Measurements from ENCODE around the gene KCNJ6. TPM values are rescaled to one million over a fixed set of nuclear protein-coding genes. Genes with fewer than 3 reads are reported as not detected.

Gene KCNJ6
- total RNA-seq (not detected), polyA plus RNA-seq (not detected)

GRCh38 chr21:37916310-37917051, at the start of gene KCNJ6:
KCNJ6 (minus strand) TSS chr21:37916457; CDS start chr21:37840682, 75,775 bp downstream.
- no peak within 1 kb of the TSS for H3K27ac Mint-ChIP-seq
- H3K4me3 Mint-ChIP-seq = peak within 1 kb of the TSS in 2 of 8 donors; percentile 6 to 26
- H3K4me1 Mint-ChIP-seq = peaks cover 2 to 8% (median 6%) of the 10 kb centered on the region in 4 donors
- peaks cover 0 to 10% (median 0%) of the 10 kb centered on the region in 8 donors for H3K9me3 Mint-ChIP-seq
- ChIA-PET POLR2A (ENCODE audit: partially characterized antibody) (no interaction called here), CTCF (ENCODE audit: partially characterized antibody) (no interaction called here)
- peaks cover 0 to 6% of the 10 kb centered on the region in 2 donors for H3K36me3 Mint-ChIP-seq
- Histone ChIP-seq H3K4me3 (ENCODE audit: low read length in 2 of 2) (no peak within 1 kb of the TSS), H3K27ac (ENCODE audit: low read depth, low read length) (no peak within 1 kb of the TSS), H3K36me3 (ENCODE audit: insufficient read depth, low read length) (no peaks in the 10 kb centered on the region), H3K27me3 (ENCODE audit: insufficient read depth, low read length) (no peaks in the 10 kb centered on the region), H3K9me3 (ENCODE audit: control insufficient read depth in 1 of 2, low read length in 2 of 2) (no peaks in the 10 kb centered on the region), H3K4me1 (ENCODE audit: insufficient read depth, low read length) (no peaks in the 10 kb centered on the region)
- H3K27me3 Mint-ChIP-seq = peaks cover 43% of the 10 kb centered on the region in 2 donors
- intact Hi-C loops (cut with micrococcal nuclease) = no loop called here
- no peak for DNase-seq

- H3K9me3 Mint-ChIP-seq = no peaks in the 10 kb centered on the region
- H3K27ac ChIP-seq (ENCODE audit: low read depth, low read length) = no peak overlapping the region
- H3K27me3 Mint-ChIP-seq = peaks cover 0 to 3% of the 10 kb centered on the region in 2 donors
- no peaks in the 10 kb centered on the region for H3K9me3 ChIP-seq (ENCODE audit: control insufficient read depth in 1 of 2, low read length in 2 of 2)
- ChIA-PET CTCF (ENCODE audit: partially characterized antibody) (no interaction called here), POLR2A (ENCODE audit: partially characterized antibody) (interaction anchor here (0.5 kb wide), 1 partner anchor 152 kb away, joined by 3 read pairs; no protein-coding TSS in a partner anchor)
- H3K4me1 Mint-ChIP-seq = no peaks in the 10 kb centered on the region
- H3K4me1 ChIP-seq (ENCODE audit: insufficient read depth, low read length) = no peaks in the 10 kb centered on the region
- no peak for DNase-seq
- intact Hi-C loops (cut with micrococcal nuclease) = no loop called here
- no peaks in the 10 kb centered on the region for H3K36me3 Mint-ChIP-seq
- H3K27ac Mint-ChIP-seq = peak overlapping the region in 1 of 7 donors; percentile 19
- H3K27me3 ChIP-seq (ENCODE audit: insufficient read depth, low read length) = no peaks in the 10 kb centered on the region
- H3K4me3 Mint-ChIP-seq = no peak overlapping the region
- H3K36me3 ChIP-seq (ENCODE audit: insufficient read depth, low read length) = no peaks in the 10 kb centered on the region
- H3K4me3 ChIP-seq (ENCODE audit: low read length in 2 of 2) = no peak overlapping the region
Observed at GRCh38 chr21:37965088-37965805, 49.0 kb upstream of the KCNJ6 start.

- no peak overlapping the region for H3K27ac Mint-ChIP-seq
- no peaks in the 10 kb centered on the region for H3K9me3 ChIP-seq (ENCODE audit: control insufficient read depth in 1 of 2, low read length in 2 of 2)
- no peak overlapping the region for H3K4me3 ChIP-seq (ENCODE audit: low read length in 2 of 2)
- H3K4me1 ChIP-seq (ENCODE audit: insufficient read depth, low read length) = no peaks in the 10 kb centered on the region
- H3K27me3 ChIP-seq (ENCODE audit: insufficient read depth, low read length) = no peaks in the 10 kb centered on the region
- no peak overlapping the region for H3K27ac ChIP-seq (ENCODE audit: low read depth, low read length)
- POLR2A ChIA-PET (ENCODE audit: partially characterized antibody) = no interaction called here
- no peaks in the 10 kb centered on the region for H3K36me3 Mint-ChIP-seq
- no peak overlapping the region for H3K4me3 Mint-ChIP-seq
- no peaks in the 10 kb centered on the region for H3K4me1 Mint-ChIP-seq
- no peak for DNase-seq
- intact Hi-C loops (cut with micrococcal nuclease) = no loop called here
- CTCF ChIA-PET (ENCODE audit: partially characterized antibody) = no interaction called here
- H3K36me3 ChIP-seq (ENCODE audit: insufficient read depth, low read length) = no peaks in the 10 kb centered on the region
- H3K9me3 Mint-ChIP-seq = peaks cover 0 to 1% (median 0%) of the 10 kb centered on the region in 8 donors
- peaks cover 3% of the 10 kb centered on the region in 2 donors for H3K27me3 Mint-ChIP-seq
Observed at GRCh38 chr21:37958537-37958936, 42.3 kb upstream of the KCNJ6 start.

GRCh38 chr21:37956772-37957171, 40.5 kb upstream of the KCNJ6 start:
- Mint-ChIP-seq H3K36me3 (no peaks in the 10 kb centered on the region), H3K4me1 (no peaks in the 10 kb centered on the region), H3K9me3 (peaks cover 0 to 1% (median 0%) of the 10 kb centered on the region in 8 donors), H3K27ac (no peak overlapping the region), H3K27me3 (peaks cover 3% of the 10 kb centered on the region in 2 donors), H3K4me3 (no peak overlapping the region)
- intact Hi-C loops (cut with micrococcal nuclease) = no loop called here
- H3K4me3 ChIP-seq (ENCODE audit: low read length in 2 of 2) = no peak overlapping the region
- no peaks in the 10 kb centered on the region for H3K27me3 ChIP-seq (ENCODE audit: insufficient read depth, low read length)
- H3K27ac ChIP-seq (ENCODE audit: low read depth, low read length) = no peak overlapping the region
- DNase-seq = no peak
- H3K9me3 ChIP-seq (ENCODE audit: control insufficient read depth in 1 of 2, low read length in 2 of 2) = no peaks in the 10 kb centered on the region
- ChIA-PET CTCF (ENCODE audit: partially characterized antibody) (no interaction called here), POLR2A (ENCODE audit: partially characterized antibody) (no interaction called here)
- H3K4me1 ChIP-seq (ENCODE audit: insufficient read depth, low read length) = no peaks in the 10 kb centered on the region
- no peaks in the 10 kb centered on the region for H3K36me3 ChIP-seq (ENCODE audit: insufficient read depth, low read length)

- H3K36me3 ChIP-seq (ENCODE audit: insufficient read depth, low read length) = no peaks in the 10 kb centered on the region
- CTCF ChIA-PET (ENCODE audit: partially characterized antibody) = no interaction called here
- Mint-ChIP-seq H3K27me3 (peaks cover 0 to 5% of the 10 kb centered on the region in 2 donors), H3K4me3 (no peak overlapping the region), H3K4me1 (no peaks in the 10 kb centered on the region), H3K9me3 (peaks cover 0 to 9% (median 2%) of the 10 kb centered on the region in 8 donors), H3K36me3 (no peaks in the 10 kb centered on the region), H3K27ac (no peak overlapping the region)
- no peaks in the 10 kb centered on the region for H3K9me3 ChIP-seq (ENCODE audit: control insufficient read depth in 1 of 2, low read length in 2 of 2)
- POLR2A ChIA-PET (ENCODE audit: partially characterized antibody) = no interaction called here
- H3K4me1 ChIP-seq (ENCODE audit: insufficient read depth, low read length) = no peaks in the 10 kb centered on the region
- DNase-seq = no peak
- H3K4me3 ChIP-seq (ENCODE audit: low read length in 2 of 2) = no peak overlapping the region
- no peaks in the 10 kb centered on the region for H3K27me3 ChIP-seq (ENCODE audit: insufficient read depth, low read length)
- no peak overlapping the region for H3K27ac ChIP-seq (ENCODE audit: low read depth, low read length)
- intact Hi-C loops (cut with micrococcal nuclease) = no loop called here
Observed at GRCh38 chr21:37945036-37945435, 28.8 kb upstream of the KCNJ6 start.

- ChIA-PET CTCF (ENCODE audit: partially characterized antibody) (no interaction called here), POLR2A (ENCODE audit: partially characterized antibody) (no interaction called here)
- no peak for DNase-seq
- H3K4me1 ChIP-seq (ENCODE audit: insufficient read depth, low read length) = no peaks in the 10 kb centered on the region
- H3K27ac Mint-ChIP-seq = no peak overlapping the region
- H3K9me3 Mint-ChIP-seq = peaks cover 0 to 13% (median 5%) of the 10 kb centered on the region in 8 donors
- H3K27me3 Mint-ChIP-seq = peaks cover 0 to 5% of the 10 kb centered on the region in 2 donors
- H3K27ac ChIP-seq (ENCODE audit: low read depth, low read length) = no peak overlapping the region
- no peaks in the 10 kb centered on the region for H3K9me3 ChIP-seq (ENCODE audit: control insufficient read depth in 1 of 2, low read length in 2 of 2)
- no peaks in the 10 kb centered on the region for H3K27me3 ChIP-seq (ENCODE audit: insufficient read depth, low read length)
- H3K4me3 Mint-ChIP-seq = no peak overlapping the region
- H3K4me1 Mint-ChIP-seq = no peaks in the 10 kb centered on the region
- no peaks in the 10 kb centered on the region for H3K36me3 ChIP-seq (ENCODE audit: insufficient read depth, low read length)
- H3K36me3 Mint-ChIP-seq = no peaks in the 10 kb centered on the region
- no peak overlapping the region for H3K4me3 ChIP-seq (ENCODE audit: low read length in 2 of 2)
- intact Hi-C loops (cut with micrococcal nuclease) = no loop called here
Observed at GRCh38 chr21:37944496-37944895, 28.2 kb upstream of the KCNJ6 start.

- Mint-ChIP-seq H3K9me3 (peaks cover 0 to 21% (median 7%) of the 10 kb centered on the region in 8 donors), H3K36me3 (no peaks in the 10 kb centered on the region), H3K4me3 (no peak overlapping the region), H3K27ac (no peak overlapping the region), H3K4me1 (no peaks in the 10 kb centered on the region), H3K27me3 (no peaks in the 10 kb centered on the region)
- Histone ChIP-seq H3K9me3 (ENCODE audit: control insufficient read depth in 1 of 2, low read length in 2 of 2) (no peaks in the 10 kb centered on the region), H3K4me3 (ENCODE audit: low read length in 2 of 2) (no peak overlapping the region), H3K27ac (ENCODE audit: low read depth, low read length) (no peak overlapping the region), H3K27me3 (ENCODE audit: insufficient read depth, low read length) (no peaks in the 10 kb centered on the region), H3K4me1 (ENCODE audit: insufficient read depth, low read length) (no peaks in the 10 kb centered on the region), H3K36me3 (ENCODE audit: insufficient read depth, low read length) (no peaks in the 10 kb centered on the region)
- ChIA-PET CTCF (ENCODE audit: partially characterized antibody) (no interaction called here), POLR2A (ENCODE audit: partially characterized antibody) (no interaction called here)
- intact Hi-C loops (cut with micrococcal nuclease) = no loop called here
- no peak for DNase-seq
Observed at GRCh38 chr21:37940691-37941090, 24.4 kb upstream of the KCNJ6 start.

Measured in CD4-positive, alpha-beta memory T cell (primary cell).